Measurements from ENCODE around the gene PLD6.

Gene PLD6

DNA sequence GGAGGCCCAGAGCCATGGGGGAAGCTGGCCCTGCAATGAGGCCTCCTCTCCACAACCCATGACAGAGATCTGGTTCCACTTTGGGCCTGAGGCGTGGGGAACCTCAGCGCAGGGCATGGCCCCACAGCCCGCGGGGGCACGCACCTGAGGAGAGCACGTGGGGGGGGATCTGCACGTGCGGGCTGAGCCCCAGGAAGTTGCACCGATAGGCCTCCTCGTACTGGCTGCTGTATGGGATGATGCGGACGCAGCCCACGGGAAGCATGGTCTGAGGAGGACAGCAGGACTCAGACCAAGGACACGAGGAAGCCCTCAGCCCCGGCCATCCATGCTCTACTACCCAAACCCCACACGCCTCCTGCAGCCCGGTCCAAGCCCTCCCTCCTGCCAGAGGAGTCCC is 10.1 kb upstream of the PLD6 start:
- Histone ChIP-seq H3K27me3 (ENCODE audit: insufficient read depth, insufficient read length) (no peaks in the 10 kb centered on the region), H3K4me3 (ENCODE audit: insufficient read length, low read depth) (no peak overlapping the region), H3K4me1 (ENCODE audit: insufficient read depth, insufficient read length) (no peaks in the 10 kb centered on the region), H3K9ac (ENCODE audit: insufficient read length, low read depth) (no peak overlapping the region), H3K9me3 (ENCODE audit: insufficient read depth, low read length) (no peaks in the 10 kb centered on the region), H3K36me3 (ENCODE audit: insufficient read depth, insufficient read length, low read length) (peaks cover 77% of the 10 kb centered on the region)
- TF ChIP-seq ZNF274 (IDR thresholded peaks at IDR 0.05; ENCODE audit: low read depth, low read length) (no peak), SUZ12 (IDR thresholded peaks at IDR 0.05; ENCODE audit: extremely low read depth, insufficient read depth, insufficient read length) (no peak), YY1 (IDR thresholded peaks at IDR 0.05; ENCODE audit: insufficient read depth, insufficient read length) (no peak)
- DNase-seq (ENCODE audit: low read depth, low spot score) = no peak

DNA sequence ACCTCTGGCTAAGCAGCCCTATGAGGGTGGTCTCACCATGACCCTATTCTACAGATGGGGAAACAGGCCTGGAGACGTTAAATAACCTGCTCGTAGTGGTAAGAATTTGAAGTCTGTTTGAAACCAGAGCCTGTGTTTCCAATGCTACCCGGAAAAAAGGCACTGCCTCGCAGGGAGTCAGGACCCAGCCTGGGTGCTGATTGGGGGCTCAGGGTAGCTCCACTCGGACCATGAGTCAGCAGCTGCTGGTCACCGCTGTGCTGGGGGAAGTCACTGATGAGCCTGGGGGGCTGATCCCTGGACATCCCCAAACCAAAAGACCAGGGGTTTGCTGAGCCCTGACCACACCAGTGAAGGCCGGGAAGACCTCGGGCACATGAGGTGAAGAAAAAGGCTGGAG is 9.4 kb upstream of the PLD6 start:
- TF ChIP-seq ZNF274 (IDR thresholded peaks at IDR 0.05; ENCODE audit: low read depth, low read length) (no peak), SUZ12 (IDR thresholded peaks at IDR 0.05; ENCODE audit: extremely low read depth, insufficient read depth, insufficient read length) (no peak), YY1 (IDR thresholded peaks at IDR 0.05; ENCODE audit: insufficient read depth, insufficient read length) (no peak)
- Histone ChIP-seq H3K4me1 (ENCODE audit: insufficient read depth, insufficient read length) (no peaks in the 10 kb centered on the region), H3K9me3 (ENCODE audit: insufficient read depth, low read length) (no peaks in the 10 kb centered on the region), H3K27me3 (ENCODE audit: insufficient read depth, insufficient read length) (no peaks in the 10 kb centered on the region), H3K9ac (ENCODE audit: insufficient read length, low read depth) (no peak overlapping the region), H3K36me3 (ENCODE audit: insufficient read depth, insufficient read length, low read length) (peaks cover 73% of the 10 kb centered on the region), H3K4me3 (ENCODE audit: insufficient read length, low read depth) (no peak overlapping the region)
- DNase-seq (ENCODE audit: low read depth, low spot score) = no peak

DNA sequence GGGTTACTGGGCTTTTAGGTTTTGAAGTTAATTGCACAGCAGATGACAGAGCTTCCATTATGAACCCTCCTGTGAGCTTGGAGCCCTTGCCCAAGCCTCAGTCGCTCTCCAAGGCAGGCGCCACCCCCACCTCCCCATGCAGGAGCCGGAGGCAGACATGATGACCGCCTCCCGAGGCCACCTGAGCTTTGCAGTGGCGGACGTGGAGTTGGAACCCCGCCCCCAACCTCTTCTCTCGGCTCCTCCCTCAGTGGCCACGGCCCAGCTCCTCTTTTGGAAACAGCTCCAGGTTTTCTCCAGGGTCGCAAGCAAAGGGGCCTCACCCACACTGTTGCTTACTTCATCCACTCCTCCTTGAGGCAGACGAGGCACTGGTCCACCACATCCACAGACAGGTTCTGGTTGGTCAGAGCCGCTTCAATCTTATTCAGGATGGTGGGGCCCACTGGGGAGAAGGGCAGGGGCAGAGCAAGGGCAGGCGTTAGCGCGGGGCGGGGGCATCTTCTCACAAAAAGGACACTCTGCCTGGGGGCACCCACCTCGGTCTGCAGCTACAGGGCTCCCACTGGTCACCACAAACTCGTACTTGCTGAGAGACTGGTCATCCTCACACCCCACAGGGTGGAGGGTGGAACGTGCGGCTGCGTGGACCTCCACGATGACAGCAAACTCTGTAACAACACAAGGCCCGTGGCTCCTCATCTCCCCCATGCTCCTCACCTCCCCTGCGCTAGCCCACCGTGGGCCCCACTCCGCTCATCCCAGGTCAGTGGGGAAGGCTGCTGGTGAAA is 8.7 kb upstream of the PLD6 start:
- Histone ChIP-seq H3K36me3 (ENCODE audit: insufficient read depth, insufficient read length, low read length) (peaks cover 67% of the 10 kb centered on the region), H3K4me1 (ENCODE audit: insufficient read depth, insufficient read length) (no peaks in the 10 kb centered on the region), H3K9ac (ENCODE audit: insufficient read length, low read depth) (no peak overlapping the region), H3K9me3 (ENCODE audit: insufficient read depth, low read length) (no peaks in the 10 kb centered on the region), H3K4me3 (ENCODE audit: insufficient read length, low read depth) (no peak overlapping the region), H3K27me3 (ENCODE audit: insufficient read depth, insufficient read length) (no peaks in the 10 kb centered on the region)
- no peak for DNase-seq (ENCODE audit: low read depth, low spot score)
- TF ChIP-seq ZNF274 (IDR thresholded peaks at IDR 0.05; ENCODE audit: low read depth, low read length) = no peak
- TF ChIP-seq SUZ12 (IDR thresholded peaks at IDR 0.05; ENCODE audit: extremely low read depth, insufficient read depth, insufficient read length) = no peak
- no peak for TF ChIP-seq YY1 (IDR thresholded peaks at IDR 0.05; ENCODE audit: insufficient read depth, insufficient read length)

DNA sequence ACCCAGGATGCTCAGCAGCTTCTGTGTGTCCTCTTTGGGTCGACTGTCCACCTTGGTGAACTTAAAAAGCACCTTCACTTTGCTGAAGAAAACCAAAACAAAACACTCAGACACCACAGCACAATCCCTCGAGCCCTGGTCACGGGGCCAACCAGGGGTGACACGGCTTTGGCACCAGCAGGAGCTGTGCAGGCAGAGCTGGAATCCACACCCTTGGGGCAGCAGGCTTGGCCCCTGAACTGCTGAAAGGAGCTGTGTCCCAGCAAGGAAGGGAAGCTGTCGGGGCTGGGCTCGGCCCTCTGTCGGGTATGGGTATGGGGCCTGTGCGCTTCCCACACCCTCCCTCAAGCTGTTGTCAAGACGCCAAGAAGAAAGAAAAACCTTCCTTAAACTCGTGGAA is 7.6 kb upstream of the PLD6 start:
- no peak for TF ChIP-seq YY1 (IDR thresholded peaks at IDR 0.05; ENCODE audit: insufficient read depth, insufficient read length)
- no peak for TF ChIP-seq SUZ12 (IDR thresholded peaks at IDR 0.05; ENCODE audit: extremely low read depth, insufficient read depth, insufficient read length)
- no peak for TF ChIP-seq ZNF274 (IDR thresholded peaks at IDR 0.05; ENCODE audit: low read depth, low read length)
- H3K9ac ChIP-seq (ENCODE audit: insufficient read length, low read depth) = no peak overlapping the region
- H3K9me3 ChIP-seq (ENCODE audit: insufficient read depth, low read length) = no peaks in the 10 kb centered on the region
- H3K4me1 ChIP-seq (ENCODE audit: insufficient read depth, insufficient read length) = no peaks in the 10 kb centered on the region
- no peak for DNase-seq (ENCODE audit: low read depth, low spot score)
- no peak overlapping the region for H3K4me3 ChIP-seq (ENCODE audit: insufficient read length, low read depth)
- H3K27me3 ChIP-seq (ENCODE audit: insufficient read depth, insufficient read length) = no peaks in the 10 kb centered on the region
- H3K36me3 ChIP-seq (ENCODE audit: insufficient read depth, insufficient read length, low read length) = peaks cover 64% of the 10 kb centered on the region

DNA sequence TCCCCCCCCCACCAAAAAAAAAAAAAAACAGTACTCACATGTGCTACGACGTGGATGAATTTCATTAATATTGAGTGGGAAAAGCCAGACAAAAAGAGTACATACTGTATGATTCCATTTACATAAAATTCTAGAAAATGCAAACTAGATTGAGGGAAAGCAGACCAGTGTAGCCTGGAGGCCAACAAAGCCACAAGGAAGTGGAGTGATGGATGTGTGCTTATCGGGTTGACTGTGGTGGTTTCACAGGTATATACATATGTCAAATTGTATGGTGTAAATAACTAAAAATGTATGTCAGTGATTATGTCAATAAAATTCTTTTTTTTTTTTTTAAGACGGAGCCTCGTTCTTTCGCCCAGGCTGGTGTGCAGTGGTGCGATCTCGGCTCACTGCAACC is 1.9 kb upstream of the PLD6 start:
- no peaks in the 10 kb centered on the region for H3K9me3 ChIP-seq (ENCODE audit: insufficient read depth, low read length)
- peaks cover 13% of the 10 kb centered on the region for H3K36me3 ChIP-seq (ENCODE audit: insufficient read depth, insufficient read length, low read length)
- no peaks in the 10 kb centered on the region for H3K4me1 ChIP-seq (ENCODE audit: insufficient read depth, insufficient read length)
- TF ChIP-seq SUZ12 (IDR thresholded peaks at IDR 0.05; ENCODE audit: extremely low read depth, insufficient read depth, insufficient read length) (no peak), ZNF274 (IDR thresholded peaks at IDR 0.05; ENCODE audit: low read depth, low read length) (no peak)
- H3K27me3 ChIP-seq (ENCODE audit: insufficient read depth, insufficient read length) = no peaks in the 10 kb centered on the region
- no peak for DNase-seq (ENCODE audit: low read depth, low spot score)
- H3K4me3 ChIP-seq (ENCODE audit: insufficient read length, low read depth) = no peak overlapping the region
- H3K9ac ChIP-seq (ENCODE audit: insufficient read length, low read depth) = no peak overlapping the region

DNA sequence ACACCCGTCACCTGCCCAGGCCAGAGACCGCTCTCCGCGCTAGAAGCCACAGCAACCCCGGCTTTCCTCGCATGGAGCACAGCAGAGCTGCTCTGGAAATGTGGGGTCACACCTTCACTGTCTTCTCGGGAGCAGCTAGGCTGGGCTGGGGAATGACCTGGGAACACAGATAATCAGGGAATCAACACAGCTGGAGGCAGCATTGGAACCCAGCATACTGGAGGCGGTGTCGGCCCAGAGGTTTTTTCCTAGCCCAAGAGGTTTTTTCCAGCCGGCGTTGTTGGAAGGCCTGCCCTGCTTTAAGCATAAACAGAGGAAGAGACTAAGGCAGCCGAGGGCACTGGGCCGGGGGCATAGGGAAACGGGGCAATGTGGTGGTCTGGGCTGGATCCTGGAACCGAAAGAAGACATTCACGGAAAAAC is 791 bp upstream of the PLD6 start:
- Histone ChIP-seq H3K27me3 (ENCODE audit: insufficient read depth, insufficient read length) (no peaks in the 10 kb centered on the region), H3K36me3 (ENCODE audit: insufficient read depth, insufficient read length, low read length) (peaks cover 9% of the 10 kb centered on the region), H3K4me3 (ENCODE audit: insufficient read length, low read depth) (no peak overlapping the region), H3K4me1 (ENCODE audit: insufficient read depth, insufficient read length) (no peaks in the 10 kb centered on the region), H3K9me3 (ENCODE audit: insufficient read depth, low read length) (no peaks in the 10 kb centered on the region), H3K9ac (ENCODE audit: insufficient read length, low read depth) (no peak overlapping the region)
- DNase-seq (ENCODE audit: low read depth, low spot score) = no peak
- TF ChIP-seq SUZ12 (IDR thresholded peaks at IDR 0.05; ENCODE audit: extremely low read depth, insufficient read depth, insufficient read length) = no peak
- TF ChIP-seq ZNF274 (IDR thresholded peaks at IDR 0.05; ENCODE audit: low read depth, low read length) = no peak
- TF ChIP-seq YY1 (IDR thresholded peaks at IDR 0.05; ENCODE audit: insufficient read depth, insufficient read length) = no peak

DNA sequence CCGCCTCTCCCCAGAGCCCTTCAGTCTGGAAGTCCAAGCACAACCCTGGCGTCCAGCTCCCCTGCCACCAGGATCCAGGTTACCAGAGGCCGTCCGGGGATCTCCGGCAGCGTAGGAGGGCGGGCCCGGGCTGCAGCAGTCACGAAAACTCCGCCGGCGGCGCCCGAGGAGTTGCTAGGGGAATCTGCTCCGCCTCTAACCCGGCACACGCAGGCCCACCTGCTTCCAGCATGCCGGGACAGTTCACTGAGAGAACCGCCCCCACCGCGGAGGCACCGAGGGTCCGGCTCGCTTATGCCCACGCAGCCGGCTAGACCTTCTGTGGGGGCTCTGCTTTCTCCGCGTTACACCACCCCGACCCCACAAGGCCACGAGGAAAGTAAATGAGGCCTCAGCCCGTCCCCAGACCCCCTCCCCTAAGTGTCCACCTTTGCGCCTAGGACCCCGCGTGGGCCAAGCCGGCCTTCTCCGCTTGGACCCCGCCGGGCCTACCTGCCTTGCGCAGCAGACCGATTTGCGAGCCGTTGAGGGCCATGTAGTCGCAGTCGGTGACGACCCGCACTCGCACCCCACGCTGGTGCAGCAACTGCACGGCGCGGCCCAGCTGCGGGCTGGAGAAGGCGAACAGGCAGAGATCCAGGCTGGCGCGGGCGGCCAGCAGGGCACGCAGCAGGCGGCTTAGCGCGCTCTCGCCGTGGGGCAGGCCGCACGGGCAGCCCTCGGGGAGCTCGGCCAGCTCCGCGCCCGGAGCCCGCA is 587 bp downstream of the PLD6 start:
- Histone ChIP-seq H3K9ac (ENCODE audit: insufficient read length, low read depth) (peak overlapping the region; percentile 74), H3K36me3 (ENCODE audit: insufficient read depth, insufficient read length, low read length) (peaks cover 5% of the 10 kb centered on the region), H3K27me3 (ENCODE audit: insufficient read depth, insufficient read length) (no peaks in the 10 kb centered on the region), H3K9me3 (ENCODE audit: insufficient read depth, low read length) (no peaks in the 10 kb centered on the region), H3K4me1 (ENCODE audit: insufficient read depth, insufficient read length) (no peaks in the 10 kb centered on the region), H3K4me3 (ENCODE audit: insufficient read length, low read depth) (peak overlapping the region; percentile 47)
- TF ChIP-seq SUZ12 (IDR thresholded peaks at IDR 0.05; ENCODE audit: extremely low read depth, insufficient read depth, insufficient read length) (no peak), ZNF274 (IDR thresholded peaks at IDR 0.05; ENCODE audit: low read depth, low read length) (no peak), YY1 (IDR thresholded peaks at IDR 0.05; ENCODE audit: insufficient read depth, insufficient read length) (no peak)
- no peak for DNase-seq (ENCODE audit: low read depth, low spot score)

Measured in NT2/D1 (cell line).